ENCODE measurements around the gene ITPKC. TPM values are rescaled to one million over a fixed set of nuclear protein-coding genes. Genes with fewer than 3 reads are reported as not detected.

ITPKC gene
- total and polyA plus RNA-seq, 9 of the 15 experiments (the other 6 are each of a cell fraction or from before 2014, with no cell fraction given): 0.08 to 9.3 (median 5.8) TPM

- TF ChIP-seq PRDM10 (IDR thresholded peaks at IDR 0.05; ENCODE audit: partially characterized antibody) (peak; percentile 63), ZBTB17 (CRISPR knock-in tag; IDR thresholded peaks at IDR 0.05) (peak; percentile 58), ZNF384 (IDR thresholded peaks at IDR 0.05; ENCODE audit: low read depth, low read length) (no peak), CREM (IDR thresholded peaks at IDR 0.05; ENCODE audit: low read depth) (peak; percentile 89), POLR2H (tag; IDR thresholded peaks at IDR 0.05; ENCODE audit: low read depth) (peak; percentile 44; the same call in 1 of the 2 replicates)
- TF ChIP-seq, protein P1, sequence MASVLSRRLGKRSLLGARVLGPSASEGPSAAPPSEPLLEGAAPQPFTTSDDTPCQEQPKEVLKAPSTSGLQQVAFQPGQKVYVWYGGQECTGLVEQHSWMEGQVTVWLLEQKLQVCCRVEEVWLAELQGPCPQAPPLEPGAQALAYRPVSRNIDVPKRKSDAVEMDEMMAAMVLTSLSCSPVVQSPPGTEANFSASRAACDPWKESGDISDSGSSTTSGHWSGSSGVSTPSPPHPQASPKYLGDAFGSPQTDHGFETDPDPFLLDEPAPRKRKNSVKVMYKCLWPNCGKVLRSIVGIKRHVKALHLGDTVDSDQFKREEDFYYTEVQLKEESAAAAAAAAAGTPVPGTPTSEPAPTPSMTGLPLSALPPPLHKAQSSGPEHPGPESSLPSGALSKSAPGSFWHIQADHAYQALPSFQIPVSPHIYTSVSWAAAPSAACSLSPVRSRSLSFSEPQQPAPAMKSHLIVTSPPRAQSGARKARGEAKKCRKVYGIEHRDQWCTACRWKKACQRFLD (CRISPR knock-in tag; IDR thresholded peaks at IDR 0.05): no peak
- TF ChIP-seq, protein P2, sequence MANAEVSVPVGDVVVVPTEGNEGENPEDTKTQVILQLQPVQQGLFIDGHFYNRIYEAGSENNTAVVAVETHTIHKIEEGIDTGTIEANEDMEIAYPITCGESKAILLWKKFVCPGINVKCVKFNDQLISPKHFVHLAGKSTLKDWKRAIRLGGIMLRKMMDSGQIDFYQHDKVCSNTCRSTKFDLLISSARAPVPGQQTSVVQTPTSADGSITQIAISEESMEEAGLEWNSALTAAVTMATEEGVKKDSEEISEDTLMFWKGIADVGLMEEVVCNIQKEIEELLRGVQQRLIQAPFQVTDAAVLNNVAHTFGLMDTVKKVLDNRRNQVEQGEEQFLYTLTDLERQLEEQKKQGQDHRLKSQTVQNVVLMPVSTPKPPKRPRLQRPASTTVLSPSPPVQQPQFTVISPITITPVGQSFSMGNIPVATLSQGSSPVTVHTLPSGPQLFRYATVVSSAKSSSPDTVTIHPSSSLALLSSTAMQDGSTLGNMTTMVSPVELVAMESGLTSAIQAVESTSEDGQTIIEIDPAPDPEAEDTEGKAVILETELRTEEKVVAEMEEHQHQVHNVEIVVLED (CRISPR knock-in tag; IDR thresholded peaks at IDR 0.05): 0 out of 2 replicates have a peak, but pooled peaks have one; percentile 36
- TF ChIP-seq, protein P3, sequence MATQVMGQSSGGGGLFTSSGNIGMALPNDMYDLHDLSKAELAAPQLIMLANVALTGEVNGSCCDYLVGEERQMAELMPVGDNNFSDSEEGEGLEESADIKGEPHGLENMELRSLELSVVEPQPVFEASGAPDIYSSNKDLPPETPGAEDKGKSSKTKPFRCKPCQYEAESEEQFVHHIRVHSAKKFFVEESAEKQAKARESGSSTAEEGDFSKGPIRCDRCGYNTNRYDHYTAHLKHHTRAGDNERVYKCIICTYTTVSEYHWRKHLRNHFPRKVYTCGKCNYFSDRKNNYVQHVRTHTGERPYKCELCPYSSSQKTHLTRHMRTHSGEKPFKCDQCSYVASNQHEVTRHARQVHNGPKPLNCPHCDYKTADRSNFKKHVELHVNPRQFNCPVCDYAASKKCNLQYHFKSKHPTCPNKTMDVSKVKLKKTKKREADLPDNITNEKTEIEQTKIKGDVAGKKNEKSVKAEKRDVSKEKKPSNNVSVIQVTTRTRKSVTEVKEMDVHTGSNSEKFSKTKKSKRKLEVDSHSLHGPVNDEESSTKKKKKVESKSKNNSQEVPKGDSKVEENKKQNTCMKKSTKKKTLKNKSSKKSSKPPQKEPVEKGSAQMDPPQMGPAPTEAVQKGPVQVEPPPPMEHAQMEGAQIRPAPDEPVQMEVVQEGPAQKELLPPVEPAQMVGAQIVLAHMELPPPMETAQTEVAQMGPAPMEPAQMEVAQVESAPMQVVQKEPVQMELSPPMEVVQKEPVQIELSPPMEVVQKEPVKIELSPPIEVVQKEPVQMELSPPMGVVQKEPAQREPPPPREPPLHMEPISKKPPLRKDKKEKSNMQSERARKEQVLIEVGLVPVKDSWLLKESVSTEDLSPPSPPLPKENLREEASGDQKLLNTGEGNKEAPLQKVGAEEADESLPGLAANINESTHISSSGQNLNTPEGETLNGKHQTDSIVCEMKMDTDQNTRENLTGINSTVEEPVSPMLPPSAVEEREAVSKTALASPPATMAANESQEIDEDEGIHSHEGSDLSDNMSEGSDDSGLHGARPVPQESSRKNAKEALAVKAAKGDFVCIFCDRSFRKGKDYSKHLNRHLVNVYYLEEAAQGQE (IDR thresholded peaks at IDR 0.05; ENCODE audit: borderline replicate concordance): no peak
- TF ChIP-seq, protein P3 (CRISPR knock-in tag; IDR thresholded peaks at IDR 0.05; ENCODE audit: low read depth): no peak
Observed at GRCh38 chr19:40777937-40778705, 61.2 kb downstream of the ITPKC start, which contains the start of gene RAB4B (continued).
